Stimulated activated CD8-positive, alpha-beta memory T cell treated with anti-CD3 and anti-CD28 coated beads, Interleukin-15, amount 100 ng/mL, for 1 hour (primary cell): ENCODE measurements around the gene MEIOB.
"Not testable (repeated sequence)": the region's sequence is repeated elsewhere in the genome, so short reads cannot be mapped to it uniquely, and the experiment has no call there.

Experiments used
- DNase-seq: peaks from one replicate; pipeline ENCODE4 v3.0.0-alpha.2; 2020; ENCODE audit warnings: low read depth

MEIOB gene

GRCh38 chr16:1876468-1876867, 4.5 kb upstream of the MEIOB start:
- DNase-seq = no peak

GRCh38 chr16:1876066-1876465, 4.1 kb upstream of the MEIOB start:
- not testable (repeated sequence) for DNase-seq

- DNase-seq = no peak
These were observed 2.9 kb upstream of the MEIOB start for GRCh38 chr16:1874854-1875253.

GRCh38 chr16:1870365-1871082, 1.4 kb downstream of the MEIOB start:
- no peak for DNase-seq

GRCh38 chr16:1865902-1866690, 5.9 kb downstream of the MEIOB start:
- no peak for DNase-seq

- no peak for DNase-seq
These were observed 8.1 kb downstream of the MEIOB start for GRCh38 chr16:1863681-1864460.

DNA sequence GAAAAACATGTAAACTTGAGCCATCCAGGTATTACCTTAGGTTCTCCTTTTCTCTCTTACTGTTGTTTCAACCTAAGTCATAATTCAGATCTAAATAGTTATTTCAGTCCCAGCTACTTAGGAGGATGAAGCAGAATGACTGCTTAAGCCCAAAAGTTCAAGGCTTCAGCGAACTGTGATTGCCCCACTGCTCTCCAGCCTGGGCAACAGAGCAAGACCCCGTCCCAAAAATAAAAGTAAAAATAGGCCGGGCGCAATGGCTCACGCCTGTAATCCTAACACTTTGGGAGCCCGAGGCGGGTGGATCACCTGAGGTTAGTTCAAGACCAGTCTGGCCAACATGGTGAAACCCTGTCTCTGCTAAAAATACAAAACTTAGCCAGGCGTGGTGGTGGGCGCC, 9.6 kb downstream of the MEIOB start:
- DNase-seq = no peak

- DNase-seq = no peak
These were observed 10.2 kb downstream of the MEIOB start for GRCh38 chr16:1861730-1862129.

- DNase-seq = no peak
These were observed 12.3 kb downstream of the MEIOB start for GRCh38 chr16:1859650-1860049.

- no peak for DNase-seq
These were observed 13.6 kb downstream of the MEIOB start for GRCh38 chr16:1858189-1858865.

- DNase-seq = no peak
These were observed 14.4 kb downstream of the MEIOB start for GRCh38 chr16:1857433-1858097.

- no peak for DNase-seq
These were observed 20.2 kb downstream of the MEIOB start for GRCh38 chr16:1851793-1852192.

- no peak for DNase-seq
These were observed 21.0 kb downstream of the MEIOB start for GRCh38 chr16:1850981-1851380.

GRCh38 chr16:1846416-1846815, 25.5 kb downstream of the MEIOB start:
- DNase-seq = no peak

DNA sequence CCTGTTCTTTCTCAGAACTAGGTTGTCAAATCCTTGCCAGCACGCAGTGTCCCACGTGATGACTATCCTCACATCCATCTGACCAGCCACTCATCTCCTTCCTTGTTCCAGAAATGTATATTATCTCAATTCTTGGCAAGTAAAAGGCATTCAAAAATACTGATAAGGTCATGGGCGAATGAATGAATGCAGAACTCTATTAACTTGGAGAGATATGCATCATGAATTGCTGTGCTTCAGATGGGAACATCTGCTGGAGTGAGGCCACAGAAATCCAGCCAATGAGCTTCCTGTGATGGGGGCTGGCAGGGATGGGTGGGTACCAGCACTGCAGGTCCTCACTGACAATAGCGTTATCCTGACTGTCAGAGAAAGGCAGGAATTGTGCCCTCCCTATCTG, 26.0 kb downstream of the MEIOB start:
- DNase-seq = no peak

- DNase-seq = no peak
These were observed 32.4 kb downstream of the MEIOB start for GRCh38 chr16:1839554-1839953.

- DNase-seq = no peak
These were observed 37.9 kb downstream of the MEIOB start for GRCh38 chr16:1834096-1834495.

GRCh38 chr16:1832838-1833454, 39.0 kb downstream of the MEIOB start:
- no peak for DNase-seq

- no peak for DNase-seq
These were observed 40.5 kb downstream of the MEIOB start for GRCh38 chr16:1831186-1832075.

DNA sequence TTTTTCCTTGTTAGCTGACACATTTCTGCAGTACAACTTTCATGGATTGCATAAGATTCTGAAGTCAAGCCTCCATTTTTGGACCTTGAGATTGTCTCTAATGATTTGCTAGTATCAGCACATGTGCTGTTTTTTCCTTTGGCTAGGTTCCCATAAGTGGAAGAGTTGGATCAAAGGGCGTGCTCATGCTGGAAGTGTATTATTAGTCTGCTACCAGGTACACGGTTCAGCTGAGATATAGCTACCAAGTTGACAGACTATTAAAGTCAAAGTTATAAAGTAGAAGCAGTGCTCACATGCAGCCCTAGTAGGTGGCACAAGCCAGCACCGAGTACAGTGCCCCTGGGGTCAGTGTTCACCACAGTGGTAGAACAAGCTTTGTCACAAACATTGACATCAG, 41.8 kb downstream of the MEIOB start:
- DNase-seq = no peak
